CD4-positive, alpha-beta T cell treated with Interleukin-17A for 1 hour (primary cell): ENCODE results near the gene PODN.

Experiments used
- DNase-seq: peaks from one replicate; pipeline ENCODE4 v3.0.0-alpha.2; 2020

PODN gene

DNA sequence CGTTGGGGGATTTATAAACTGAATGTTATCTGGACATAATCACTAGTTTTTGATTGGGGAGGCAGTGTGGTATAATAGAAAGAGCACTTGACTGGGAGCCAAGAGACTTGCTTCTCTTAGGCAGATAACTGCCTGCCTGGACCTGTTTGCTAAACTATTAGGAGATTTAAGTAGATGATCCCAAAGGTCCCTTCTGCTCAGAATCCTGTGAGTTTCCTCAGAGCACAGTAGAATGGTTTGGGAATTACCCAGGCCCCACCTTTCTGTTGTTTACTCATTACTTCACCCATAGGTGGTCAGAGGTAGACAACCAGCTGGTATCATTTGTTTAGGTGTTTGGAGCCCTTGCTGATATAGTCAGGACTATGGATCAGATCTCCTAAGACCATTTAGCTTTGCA is 10.3 kb upstream of the PODN start:
- DNase-seq, result no peak

DNA sequence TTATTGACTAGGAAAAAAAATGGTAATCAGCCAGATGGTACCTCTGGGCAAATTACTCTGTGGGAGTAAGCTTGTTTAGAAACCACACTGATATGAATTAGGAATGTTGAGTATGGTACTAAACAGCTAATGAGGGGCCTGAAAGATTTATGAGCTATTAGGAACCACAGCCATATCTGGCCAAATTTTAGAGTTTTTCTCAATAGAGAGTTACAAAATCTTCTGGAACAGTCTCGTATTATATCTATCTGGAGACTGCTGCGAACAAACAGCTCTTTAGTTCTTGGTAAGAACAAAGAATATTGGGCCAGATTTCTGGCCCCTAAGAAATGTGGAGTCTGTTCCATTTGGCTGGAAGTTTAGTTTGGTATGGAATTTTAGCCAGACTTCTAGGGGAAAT is 4.9 kb upstream of the PODN start:
- DNase-seq, result no peak

DNA sequence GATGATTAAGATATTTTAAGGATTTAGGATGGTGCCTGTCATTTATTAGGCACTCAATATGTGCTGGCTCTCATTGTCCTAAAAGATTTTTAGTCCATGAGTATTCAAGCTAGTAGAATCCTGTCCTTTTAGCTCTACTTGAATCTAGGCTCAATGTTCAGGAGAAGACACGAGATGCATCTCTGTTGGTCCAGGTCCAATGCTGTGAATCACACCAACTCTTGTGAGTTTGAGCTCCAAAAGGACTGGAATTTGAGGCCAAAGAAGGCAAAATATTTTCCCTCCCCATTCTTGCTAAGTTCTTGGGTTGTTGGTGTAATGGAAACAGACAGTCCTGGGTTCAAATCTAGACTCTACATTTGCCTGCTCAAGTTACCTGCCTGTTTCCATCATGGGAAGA is 1.4 kb upstream of the PODN start:
- DNase-seq, result no peak

DNA sequence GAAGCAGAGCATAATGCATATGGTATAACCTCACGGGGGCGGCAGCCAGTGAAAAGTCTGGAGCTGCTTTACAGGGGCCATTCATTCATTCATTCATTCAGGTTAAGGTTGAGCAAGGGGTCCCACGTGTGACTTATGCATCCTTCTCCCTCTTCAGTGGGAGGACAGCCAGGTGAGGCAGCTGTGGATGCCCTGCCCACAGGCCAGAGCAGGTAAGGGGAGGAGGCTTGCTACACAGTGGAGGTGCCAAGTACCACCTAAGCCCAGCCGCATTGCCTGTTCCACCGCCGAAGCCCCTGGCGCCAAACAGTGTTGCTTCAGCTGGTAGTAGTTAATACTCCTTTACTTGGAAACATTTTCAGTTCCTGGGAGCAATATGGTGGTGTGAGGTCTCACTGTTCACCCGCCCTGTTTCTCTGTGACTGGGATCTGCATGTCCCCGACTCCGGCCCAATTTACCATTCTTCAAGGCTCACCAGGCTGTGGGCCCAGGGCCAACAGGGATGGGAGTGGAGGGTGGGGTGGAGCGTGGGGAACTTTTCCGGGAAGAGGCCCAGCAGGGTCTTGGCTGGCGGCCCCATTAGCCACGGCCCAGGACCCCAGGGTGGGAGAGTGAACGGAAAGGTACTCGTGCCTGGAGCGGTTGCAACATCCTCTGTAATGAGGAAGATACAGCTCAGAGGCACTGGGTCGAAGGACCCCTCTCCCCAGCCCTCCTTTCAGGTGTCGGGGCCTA is 722 bp upstream of the PODN start:
- DNase-seq, result no peak

DNA sequence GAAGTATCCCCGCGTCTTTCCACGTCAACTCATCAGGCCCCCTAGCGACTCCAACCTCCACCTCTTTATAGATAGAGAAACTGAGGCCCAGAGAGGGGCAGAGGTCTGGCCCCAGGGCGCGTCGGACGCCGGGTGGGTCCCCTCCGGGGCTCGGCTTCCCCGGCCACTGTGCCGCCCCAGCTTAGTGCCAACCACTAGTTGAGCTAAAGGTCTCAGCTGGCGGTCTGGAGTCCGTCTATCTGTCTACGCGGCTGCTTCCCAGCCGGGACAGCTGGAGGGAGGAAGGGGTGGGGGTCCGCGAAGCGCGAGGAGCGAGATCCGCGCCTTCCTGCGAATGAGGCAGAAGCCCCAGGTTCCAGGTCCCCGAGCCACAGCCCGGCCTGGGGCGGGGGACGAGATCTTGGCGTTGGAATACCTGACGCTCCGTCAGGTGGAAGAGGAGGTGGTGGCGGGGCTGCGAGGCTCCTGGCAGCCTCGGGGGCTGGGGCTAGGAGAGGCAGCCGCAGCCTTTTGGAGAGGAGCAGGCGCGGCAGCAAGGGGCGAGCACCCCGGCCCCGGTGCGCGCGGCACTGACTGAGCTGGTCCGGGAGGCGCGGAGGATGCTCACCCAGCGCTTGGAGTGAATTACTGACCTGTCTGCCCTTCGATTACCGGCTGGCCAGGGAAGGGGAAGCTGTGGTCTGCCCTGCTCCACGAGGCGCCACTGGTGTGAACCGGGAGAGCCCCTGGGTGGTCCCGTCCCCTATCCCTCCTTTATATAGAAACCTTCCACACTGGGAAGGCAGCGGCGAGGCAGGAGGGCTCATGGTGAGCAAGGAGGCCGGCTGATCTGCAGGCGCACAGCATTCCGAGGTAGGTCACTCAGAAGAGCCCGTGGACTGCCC is 937 bp downstream of the PODN start:
- DNase-seq, result no peak

DNA sequence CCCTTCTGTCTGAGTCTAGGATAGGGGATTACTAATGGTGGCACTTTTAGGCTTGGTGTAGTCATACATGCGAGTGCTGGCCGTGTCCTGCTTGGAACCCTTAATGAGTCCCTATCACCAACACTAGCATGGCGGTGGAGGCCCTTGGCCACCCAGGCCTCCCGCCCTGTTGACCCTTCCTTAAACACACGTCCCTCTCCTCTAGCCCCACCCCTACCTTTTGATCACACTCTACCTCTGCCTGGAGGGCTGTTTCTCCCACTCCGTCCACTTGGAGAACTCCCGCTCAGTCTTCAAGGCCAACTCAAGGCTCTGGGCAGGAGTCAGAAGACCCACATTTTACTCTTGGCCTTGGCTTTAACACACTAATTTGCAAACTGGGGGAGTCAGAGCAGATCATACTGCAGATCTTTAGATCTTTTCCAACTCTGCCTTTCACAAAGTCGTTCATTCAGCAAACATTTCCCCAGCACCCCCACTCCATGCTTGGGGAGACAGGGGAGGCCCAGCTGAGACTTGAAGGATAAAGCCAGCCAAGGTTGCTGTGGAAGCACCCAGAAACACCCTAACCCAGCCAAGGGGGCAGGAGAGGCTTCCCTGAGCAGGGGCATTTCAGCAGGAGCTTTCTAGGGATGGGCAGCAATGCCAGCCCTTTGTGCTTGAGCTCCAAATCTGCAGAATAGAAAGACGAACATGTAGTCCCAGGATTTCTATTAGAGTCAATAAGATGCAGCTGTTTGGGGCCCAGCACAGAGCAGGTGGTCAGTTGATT is 1.9 kb downstream of the PODN start:
- no peak for DNase-seq

DNA sequence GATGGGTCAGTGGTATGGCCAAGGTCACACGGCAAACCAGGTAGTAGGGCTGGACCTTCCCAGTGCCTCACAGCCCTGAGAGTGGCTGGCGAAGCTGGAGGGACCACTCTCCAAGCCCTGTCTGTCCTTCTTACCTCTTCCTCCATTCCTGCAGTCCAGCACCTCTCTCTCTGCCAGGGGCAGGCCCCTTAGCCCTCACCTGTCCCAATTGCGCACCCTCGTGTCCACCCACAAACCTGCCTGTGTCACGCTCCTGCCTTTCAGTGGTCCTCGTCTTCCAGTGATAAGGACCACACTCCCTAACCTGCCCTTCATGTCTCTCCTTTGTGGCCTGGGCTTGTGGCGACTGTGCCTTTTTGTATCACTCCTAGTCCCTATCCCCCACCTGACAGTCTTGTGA is 3.4 kb downstream of the PODN start:
- no peak for DNase-seq

DNA sequence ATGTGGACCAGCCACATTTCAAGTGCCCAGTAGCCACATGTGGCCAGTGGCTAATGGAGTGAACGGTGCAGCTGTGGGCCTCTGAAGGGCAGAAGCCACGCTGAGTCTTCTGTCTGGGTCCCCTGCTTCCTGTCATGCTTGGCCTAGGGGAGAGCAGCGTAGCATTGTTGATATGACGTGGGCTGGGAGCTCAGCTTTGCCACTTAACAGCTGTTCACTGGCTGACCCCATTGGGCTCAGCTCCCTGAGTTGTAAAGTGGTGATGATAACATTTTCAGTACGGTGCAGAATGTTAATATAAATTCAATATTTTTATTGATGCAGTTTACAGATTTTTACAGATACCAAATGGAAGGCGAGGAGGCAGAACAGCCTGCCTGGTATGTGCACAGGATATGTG is 4.5 kb downstream of the PODN start:
- DNase-seq, result no peak

DNA sequence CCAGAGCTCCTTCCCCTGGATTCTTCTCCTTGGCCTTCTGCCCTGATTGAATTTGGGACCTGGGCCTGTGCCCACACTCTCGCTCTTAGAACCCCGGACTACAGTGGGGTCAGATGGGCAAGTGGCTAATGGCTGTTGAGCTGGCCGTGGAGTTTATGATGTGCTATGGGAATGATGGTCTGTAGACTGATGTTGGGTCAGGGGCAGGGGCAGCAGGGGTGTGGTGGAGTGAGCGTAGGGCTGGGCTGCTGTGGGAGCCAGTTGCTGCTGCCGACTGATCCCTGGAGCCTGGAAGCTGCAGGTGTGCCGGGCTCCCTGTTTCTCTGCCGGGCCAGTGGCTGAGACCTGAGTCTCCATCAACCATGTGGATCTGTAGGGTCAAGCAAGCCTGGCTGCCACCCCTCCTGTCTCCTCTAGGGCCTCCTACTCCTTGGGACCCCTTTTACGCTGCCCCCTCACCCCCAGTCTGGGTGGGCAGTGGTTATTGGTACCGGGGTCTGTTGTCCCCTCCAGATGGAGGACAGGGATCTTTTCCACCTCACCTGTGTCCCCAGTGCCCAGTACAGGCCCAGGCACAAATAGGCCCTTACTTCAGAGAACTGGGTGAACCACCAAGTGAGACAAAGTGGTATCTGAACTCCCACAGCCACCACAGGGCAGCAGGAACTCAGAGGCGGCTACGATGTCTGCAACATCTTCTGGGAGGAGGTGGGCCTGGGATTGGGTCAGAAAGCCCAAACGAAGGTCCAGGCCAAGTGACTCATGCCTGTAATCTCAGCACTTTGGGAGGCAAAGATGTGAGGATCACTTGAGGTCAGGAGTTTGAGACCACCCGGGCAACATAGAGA is 5.1 kb downstream of the PODN start:
- no peak for DNase-seq

DNA sequence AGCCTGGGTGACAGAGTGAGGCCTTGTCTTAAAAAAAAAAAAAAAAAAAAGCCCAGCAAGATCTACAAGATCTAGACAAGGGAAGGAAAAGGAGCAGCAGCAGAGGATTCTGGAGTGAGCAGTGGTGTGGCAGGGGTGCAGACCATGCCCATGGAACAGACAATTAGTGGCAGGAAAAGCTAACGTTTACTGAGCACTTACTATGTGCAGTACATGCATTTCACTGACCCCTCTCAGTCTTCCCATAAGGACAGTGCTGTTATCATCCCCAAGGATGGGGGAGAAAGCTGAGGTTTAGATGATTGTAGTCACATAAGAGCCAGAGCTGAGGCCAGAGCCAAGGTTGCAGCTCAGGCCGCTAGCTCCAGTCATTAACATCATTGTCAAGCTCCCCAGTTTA is 5.9 kb downstream of the PODN start:
- DNase-seq, result no peak

DNA sequence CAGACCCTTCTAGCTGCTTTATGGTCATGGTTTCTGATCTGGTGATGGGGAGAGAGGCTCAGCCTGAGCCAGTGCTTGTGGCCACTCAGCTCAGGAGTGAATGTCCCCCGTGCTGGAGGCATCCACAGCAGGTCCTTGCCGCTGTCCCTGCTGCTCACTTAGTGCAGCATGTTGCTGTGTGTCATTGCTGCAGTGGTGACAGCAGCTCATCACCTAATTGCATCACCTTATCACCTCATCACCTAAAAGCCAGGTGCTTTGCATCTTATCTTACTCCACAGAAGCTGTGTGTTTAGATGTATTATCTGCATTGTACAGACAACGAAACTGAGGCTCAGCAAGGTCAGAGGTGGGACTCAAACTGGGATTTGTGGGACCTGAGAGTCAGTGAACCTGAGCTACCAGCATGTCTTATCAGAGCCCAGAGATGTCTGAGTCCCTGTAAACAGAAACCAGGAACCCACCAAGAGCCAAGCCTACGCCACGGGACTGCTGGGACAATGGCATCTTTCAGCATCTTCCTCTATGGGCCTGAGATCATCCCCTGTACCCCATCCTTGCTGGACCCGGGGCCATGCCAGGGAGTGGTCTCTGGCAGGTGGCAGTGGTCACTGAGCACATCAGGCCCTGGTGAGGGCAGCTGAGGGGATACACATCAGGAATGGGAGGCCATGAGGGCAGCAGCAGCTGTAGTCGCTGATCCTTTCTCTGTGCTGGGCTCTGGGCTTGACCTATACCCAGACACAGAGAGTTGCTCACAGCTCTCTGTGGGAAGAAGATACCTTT is 6.5 kb downstream of the PODN start:
- no peak for DNase-seq

DNA sequence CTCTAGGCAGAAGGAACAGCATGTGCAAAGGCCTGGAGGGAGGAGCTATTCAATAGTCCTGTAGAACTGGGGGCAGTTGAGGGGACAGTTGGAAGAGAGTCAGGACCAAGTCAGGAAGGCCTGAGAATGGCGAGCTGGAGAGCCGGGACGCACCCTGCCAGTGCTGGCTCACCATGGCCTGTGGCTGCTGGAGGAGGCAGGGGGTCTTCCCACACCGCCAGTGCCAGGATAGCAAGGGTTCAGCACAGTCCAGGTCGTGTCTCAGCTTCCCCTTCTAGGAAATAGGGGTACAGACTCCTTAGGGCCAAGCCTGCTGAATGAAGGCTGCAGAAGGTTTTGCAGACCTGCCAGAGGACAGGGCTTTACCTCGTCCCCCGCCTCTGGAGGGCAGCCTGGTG is 7.3 kb downstream of the PODN start:
- no peak for DNase-seq

DNA sequence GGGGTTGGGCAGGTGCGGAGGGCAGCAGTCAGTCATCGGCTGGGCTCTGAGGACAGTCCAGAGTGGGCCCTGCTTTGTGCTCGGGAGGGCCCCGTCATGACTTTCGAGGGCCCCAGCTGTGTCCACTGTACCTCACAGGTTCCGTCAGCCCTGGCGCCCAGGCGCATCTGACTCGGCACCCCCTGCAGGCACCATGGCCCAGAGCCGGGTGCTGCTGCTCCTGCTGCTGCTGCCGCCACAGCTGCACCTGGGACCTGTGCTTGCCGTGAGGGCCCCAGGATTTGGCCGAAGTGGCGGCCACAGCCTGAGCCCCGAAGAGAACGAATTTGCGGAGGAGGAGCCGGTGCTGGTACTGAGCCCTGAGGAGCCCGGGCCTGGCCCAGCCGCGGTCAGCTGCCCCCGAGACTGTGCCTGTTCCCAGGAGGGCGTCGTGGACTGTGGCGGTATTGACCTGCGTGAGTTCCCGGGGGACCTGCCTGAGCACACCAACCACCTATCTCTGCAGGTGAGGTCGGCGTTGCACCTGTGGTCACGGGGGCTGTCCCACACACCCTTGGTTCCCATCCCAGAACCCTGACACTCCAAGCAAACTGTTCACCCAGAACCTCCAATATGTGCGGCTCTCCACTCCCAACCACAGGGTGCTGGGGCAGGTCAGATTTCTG is 7.8 kb downstream of the PODN start:
- DNase-seq, result no peak

DNA sequence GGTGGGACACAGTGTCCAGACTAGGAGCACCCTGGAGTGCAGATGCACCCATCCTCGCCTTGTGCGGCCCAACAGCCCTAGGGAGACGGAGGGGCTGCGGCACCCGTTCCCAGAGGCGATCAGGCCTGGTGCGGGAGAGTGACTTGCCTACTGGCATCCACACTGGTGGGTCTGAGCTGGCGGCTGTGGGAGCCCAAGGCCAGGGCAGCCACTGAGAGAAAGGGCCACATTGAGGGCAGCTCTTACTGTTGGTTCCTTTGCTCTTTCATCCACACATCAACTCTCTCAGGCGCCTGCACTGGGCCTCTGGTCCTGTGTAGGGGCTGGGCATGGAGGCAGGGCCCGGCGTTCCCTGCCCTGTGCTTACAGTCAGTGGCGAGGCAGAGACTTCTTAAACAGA is 8.6 kb downstream of the PODN start:
- no peak for DNase-seq

DNA sequence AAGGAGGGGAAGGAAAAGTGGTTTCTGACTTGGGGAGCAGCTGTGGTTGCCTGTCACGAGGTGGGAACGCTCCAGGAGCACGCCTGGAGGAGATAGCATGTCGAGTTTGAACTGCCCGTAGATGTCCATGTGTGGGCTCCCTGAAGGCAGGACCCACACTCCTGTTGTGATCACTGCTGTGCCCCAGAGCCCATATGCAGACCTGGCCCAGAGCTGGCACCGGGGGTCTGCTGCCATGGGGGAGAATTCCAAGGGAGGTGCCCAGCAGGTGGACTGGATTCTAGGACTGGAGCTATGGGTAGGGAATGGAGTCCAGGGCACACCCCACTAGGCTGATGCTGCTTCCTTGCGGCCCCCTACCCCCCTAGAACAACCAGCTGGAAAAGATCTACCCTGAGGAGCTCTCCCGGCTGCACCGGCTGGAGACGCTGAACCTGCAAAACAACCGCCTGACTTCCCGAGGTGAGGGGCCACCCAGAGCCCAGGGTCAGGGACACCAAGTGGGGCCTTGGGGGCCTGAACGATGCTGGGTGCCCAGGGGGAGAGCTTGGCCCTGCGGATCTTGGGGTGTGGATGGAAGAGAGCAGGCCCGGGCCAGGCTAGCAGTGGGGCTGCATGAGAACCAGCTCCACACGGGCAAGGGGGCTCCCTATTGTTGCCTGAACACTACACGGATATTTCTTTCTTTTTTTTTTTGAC is 9.3 kb downstream of the PODN start:
- DNase-seq, result no peak

DNA sequence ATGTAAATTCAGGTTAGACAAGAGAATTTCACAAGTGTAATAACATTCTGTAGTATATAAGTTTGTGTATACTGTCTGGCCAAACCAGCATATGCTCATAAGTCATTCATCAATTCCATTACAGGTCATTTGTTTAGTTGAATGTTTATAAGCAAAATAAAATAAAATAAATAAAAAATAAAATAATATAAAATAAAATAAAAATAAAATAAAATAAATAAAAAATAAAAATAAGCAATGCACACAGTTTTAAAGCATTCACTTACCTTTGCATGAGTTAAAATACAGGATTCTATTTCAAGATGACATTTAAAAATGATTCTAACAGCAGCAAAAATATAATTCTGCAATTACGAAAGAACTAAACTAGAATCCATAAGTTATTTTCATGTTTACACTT is 9.9 kb downstream of the PODN start:
- no peak for DNase-seq

DNA sequence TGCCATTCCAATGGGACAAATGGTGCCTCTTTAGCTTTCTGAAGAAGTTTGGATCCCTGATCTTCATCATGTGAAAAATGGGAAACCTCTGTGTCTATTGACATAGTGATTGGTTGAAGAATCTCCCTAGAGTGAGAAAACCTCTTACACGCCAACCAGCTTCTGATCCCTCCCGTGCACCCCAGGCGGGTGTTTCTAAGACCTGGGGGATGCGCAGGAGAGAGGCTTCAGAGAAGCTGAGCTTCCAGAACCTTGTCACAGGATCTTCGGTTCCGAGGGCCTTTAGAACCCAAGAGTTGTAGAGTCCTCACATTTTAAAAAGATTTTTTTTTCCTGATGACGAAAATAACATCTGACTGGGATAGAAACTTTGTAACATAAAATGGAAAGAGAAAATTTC is 11.3 kb downstream of the PODN start:
- no peak for DNase-seq

DNA sequence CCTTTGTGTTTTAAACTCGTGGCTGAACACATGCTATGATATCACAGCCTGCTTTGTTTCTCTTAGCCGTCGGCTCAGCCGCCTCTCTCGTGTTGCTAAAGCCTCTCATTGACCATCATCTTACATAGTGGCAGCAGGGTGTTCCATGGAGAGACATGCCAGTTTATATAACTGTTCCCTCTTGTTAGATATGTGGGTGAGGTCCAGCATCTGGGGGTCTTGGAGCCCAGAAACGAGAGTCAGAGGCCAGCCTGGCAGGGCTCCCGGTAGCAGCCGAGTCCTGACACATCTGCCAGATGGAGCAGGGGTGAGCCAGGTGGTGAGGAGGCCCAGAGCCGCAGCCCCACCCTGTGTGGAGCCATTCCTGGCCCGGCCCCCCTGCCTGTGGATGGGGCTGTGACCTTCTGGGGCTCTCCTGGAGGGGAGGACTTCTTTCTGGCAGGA is 11.9 kb downstream of the PODN start:
- no peak for DNase-seq

DNA sequence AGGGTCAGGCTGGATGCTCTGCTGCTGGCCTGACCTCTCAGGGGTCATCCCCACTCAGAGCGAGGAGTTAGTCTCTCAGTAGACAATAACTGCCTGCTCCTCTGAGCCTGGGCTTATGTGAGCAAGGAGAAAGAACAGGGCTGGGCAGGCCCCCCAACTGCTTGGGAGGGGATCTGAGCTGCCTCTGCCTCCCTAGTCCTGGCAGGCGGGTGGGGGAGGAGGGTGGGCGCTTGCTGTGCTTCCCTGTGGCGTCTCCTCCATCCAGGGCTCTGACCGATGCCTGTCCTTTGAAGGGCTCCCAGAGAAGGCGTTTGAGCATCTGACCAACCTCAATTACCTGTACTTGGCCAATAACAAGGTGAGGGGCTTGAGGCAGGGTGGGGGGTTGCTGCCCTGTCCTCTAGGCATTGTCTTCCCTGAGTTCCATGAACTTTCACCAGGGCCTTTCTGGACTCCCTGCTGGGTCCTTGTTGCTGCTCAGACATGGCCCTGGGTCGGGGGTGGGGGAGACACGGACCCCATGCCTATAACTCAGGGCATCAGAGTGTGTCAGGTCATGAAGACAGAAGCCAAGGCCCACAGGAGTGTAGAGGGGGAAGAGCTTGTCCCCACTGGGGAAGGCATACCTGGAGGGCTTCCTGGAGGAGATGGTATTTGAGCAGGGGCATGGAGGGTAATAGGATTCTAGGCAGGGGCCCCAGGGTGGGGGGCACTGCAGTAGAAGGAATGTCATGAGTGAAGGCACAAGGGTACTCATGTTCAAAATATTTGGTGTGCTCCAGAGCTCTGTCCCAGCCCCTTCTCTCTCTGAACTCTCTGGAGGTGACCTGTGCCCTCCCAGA is 12.5 kb downstream of the PODN start:
- DNase-seq, result no peak

DNA sequence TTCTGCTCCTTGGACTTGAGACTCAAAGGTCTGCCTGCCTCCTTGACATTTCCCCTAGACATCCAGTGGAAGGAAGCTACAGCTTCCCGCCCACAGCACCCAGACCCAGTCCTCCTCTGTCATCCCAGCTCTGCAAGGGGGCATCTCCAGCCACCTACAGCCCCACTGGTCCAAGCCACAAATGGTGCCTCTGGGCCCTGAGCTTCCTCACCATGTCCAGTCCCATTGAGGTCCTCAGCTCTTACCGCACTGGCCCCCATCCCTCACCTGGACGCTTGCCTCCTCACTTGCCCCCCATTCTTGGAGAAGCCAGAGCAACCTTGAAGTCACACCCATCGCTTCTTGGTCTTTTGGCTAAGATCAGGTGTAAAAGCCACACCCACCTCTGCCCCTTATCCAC is 13.2 kb downstream of the PODN start:
- DNase-seq, result no peak
